Kidney tubule cell (primary cell): ENCODE results near the gene FSD1.
"Not testable (repeated sequence)": the region's sequence is repeated elsewhere in the genome, so short reads cannot be mapped to it uniquely, and the experiment has no call there.

ENCODE experiments used
- DNase-seq: peaks from one replicate; pipeline ENCODE4 v3.0.0-alpha.2; 2018; ENCODE audit warnings: low spot score

The FSD1 gene

DNA sequence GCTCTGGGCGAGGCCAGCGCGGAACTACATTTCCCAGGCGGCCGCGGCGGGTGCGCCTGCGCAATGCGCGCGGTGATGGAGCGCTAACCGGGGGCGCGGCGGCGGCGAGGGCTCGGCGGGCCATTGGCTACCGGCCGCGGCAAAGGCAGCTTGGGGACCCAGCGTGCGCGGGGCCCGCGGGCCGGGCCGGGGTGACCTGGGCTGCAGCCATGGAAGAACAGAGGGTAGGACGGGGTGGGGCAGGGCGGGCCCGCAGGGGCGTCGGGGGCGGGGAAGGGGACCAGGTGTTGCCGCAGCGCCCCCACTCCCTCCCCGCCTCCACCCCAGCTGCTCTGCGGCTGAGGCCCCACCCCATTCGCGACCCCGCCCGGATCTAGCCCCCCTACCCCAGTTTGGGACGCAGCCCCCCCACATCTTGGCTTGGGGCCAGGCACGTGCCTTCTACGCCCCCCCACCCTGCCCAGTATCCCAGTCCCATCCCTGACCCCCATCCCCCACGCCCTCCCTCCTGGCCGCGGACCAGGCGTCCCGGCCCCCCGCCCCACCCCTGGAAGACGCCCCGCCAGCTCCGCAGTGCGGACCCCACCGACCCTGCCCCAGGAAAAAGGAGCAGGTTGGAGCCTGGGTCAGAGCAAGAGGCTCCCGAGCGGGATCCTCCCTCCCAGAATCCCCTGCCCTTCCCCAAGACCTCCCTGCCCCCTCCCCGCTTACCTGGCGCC, at the start of gene FSD1:
FSD1 (plus strand) TSS at position 61 of the 719 bp plus-strand sequence; CDS start at position 210, 149 bp downstream.
- DNase-seq = peak; percentile 23

- DNase-seq = no peak
Measured at GRCh38 chr19:4256563-4256962, 47.8 kb upstream of the FSD1 start.

DNA sequence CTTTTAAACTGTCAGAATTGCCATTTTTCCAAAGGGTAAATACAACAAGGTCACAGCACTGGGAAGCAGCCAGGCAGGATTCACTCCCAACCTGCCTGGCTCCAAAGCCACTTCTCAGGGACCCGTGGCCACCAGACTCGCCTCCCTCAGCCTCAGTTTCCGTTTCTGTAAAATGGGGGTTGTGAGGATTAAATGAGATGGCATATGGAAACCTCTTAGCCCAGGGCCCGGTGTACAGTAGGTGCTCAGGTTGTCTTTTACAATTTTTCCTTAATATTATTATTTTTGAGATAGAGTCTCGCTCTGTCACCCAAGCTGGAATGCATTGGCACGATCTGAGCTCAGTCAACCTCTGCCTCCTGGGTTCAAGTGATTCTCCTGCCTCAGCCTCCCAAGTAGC, 47.4 kb upstream of the FSD1 start:
- DNase-seq = no peak

- DNase-seq = no peak
Measured at GRCh38 chr19:4258181-4258580, 46.2 kb upstream of the FSD1 start.

DNA sequence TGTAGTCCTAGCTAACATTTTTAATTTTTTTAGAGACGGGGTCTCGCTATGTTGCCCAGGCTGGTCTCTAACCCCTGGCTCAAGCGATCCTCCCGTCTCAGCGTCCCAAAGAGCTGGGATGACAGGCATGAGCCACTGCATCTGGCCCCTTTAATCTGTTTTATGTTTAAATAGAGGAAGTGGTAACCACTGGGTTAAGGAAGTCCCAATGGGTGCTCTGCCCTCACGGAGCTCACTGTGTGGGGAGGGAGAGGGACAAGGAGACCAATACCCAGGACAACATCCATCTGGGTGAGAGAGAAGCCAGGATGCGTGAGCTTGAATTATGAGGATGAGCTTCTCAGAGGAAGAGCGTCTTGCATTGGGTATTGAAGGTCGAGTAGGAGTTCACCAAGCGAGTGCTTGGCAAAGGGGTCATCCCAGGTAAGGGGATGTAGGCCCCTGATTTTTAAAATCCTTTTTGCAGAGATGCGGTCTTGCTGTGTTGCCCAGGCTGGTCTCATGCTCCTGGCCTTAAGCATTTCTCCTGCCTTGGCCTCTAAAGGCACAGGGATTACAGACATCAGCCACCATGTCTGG, 43.7 kb upstream of the FSD1 start:
- no peak for DNase-seq

GRCh38 chr19:4264812-4265211, 39.6 kb upstream of the FSD1 start:
- no peak for DNase-seq

GRCh38 chr19:4266253-4267000, 38.0 kb upstream of the FSD1 start:
- DNase-seq = no peak

DNA sequence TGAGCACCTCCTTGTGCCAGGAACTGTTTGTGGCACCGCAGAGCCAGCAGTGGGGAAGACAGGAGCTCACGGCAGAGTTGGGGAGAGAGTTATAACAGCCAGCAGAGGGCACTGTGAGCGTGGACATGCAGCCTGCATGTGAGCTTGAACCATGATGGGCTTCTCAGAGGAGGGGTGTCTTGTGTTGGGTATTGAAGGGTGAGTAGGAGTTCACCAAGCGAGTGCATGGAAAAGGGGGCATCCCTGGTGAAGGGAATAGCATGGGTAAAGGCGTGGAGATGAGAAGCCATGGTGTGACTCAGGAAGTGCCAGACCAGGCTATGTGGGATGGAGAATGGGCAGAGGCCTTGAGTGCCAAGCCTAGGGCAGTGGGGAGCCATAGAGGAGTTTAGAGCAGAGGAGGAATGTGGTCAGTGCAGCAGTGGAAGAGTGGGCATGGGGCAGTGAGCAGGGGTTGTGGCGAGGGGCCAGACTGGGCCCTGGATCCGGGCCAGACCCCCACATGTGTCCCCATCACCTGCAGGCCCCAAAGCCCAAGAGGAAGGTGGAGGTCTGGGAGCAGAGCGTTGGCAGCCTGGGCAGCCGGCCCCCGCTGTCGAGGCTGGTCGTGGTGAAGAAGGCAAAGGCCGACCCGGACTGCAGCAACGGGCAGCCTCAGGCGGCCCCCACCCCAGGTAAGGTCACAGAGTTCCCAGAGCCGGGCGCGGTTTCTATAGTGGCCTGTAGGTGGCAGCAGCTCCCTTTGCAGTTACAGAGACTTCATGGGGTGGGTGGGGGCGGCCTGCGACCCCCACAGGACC, 37.1 kb upstream of the FSD1 start:
- DNase-seq = peak; percentile 40

DNA sequence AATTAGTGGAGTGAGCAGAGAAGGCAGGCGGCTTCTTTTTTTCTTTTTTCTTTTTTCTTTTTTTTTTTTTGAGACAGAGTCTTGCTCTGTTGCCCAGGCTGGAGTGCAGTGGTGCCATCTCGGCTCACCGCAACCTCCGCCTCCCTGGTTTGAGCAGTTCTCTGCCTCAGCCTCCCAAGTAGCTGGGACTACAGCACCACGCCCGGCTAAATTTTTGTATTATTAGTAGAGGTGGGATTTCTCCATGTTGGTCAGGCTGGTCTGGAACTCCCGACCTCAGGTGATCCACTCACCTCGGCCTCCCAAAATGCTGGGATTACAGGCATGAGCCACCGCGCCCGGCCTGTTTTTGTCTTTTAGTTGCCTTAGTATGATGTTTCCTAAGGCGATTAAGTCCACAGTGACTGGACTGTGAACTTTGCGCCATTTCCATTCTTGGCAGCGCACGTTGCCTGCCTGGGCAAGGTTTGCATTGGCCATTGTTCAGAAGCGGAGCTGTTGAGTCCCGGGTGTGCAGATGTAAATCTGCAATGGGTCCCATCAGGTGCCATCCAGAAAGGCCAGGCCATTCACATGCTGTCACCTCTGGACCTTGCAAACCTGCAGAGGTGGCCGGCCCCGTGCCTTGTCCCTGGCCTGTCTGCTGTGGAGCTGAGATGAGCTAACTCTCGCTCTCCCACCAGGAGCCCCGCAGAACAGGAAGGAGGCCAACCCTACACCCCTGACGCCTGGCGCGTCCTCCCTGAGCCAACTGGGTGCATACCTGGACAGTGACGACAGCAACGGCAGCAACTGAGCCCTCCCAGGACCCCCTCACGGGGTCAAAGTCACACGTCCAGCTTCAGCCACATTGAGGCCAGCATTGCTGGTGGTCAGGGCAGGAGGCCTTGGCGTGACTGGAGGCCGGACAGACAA, 36.2 kb upstream of the FSD1 start:
- no peak for DNase-seq

GRCh38 chr19:4268816-4269430, 35.5 kb upstream of the FSD1 start:
- no peak for DNase-seq

DNA sequence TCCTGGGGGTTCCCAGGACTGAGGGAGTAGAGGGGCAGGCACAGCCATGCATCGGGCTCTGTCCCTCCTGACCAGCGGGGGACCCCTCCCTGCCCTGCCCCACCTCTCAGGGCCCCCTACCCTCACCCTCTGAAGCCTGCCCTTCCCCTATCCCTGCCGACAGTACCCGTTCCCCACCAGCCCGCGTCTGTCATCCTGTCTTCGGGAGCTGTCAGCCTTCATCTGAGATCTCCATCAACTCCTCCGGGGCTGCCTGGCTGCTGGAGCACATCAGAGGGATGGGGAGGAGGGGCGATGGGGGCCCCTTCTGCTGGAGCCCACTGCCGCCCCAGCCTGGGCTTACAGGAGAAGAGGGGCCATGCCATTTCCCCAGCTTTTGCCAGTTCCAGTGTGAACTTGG, 31.5 kb upstream of the FSD1 start:
- no peak for DNase-seq

- not testable (repeated sequence) for DNase-seq
Measured at GRCh38 chr19:4274321-4274686, 30.1 kb upstream of the FSD1 start.

GRCh38 chr19:4277191-4277696, 27.2 kb upstream of the FSD1 start:
- DNase-seq = no peak

GRCh38 chr19:4278010-4278409, 26.4 kb upstream of the FSD1 start:
- DNase-seq = no peak

DNA sequence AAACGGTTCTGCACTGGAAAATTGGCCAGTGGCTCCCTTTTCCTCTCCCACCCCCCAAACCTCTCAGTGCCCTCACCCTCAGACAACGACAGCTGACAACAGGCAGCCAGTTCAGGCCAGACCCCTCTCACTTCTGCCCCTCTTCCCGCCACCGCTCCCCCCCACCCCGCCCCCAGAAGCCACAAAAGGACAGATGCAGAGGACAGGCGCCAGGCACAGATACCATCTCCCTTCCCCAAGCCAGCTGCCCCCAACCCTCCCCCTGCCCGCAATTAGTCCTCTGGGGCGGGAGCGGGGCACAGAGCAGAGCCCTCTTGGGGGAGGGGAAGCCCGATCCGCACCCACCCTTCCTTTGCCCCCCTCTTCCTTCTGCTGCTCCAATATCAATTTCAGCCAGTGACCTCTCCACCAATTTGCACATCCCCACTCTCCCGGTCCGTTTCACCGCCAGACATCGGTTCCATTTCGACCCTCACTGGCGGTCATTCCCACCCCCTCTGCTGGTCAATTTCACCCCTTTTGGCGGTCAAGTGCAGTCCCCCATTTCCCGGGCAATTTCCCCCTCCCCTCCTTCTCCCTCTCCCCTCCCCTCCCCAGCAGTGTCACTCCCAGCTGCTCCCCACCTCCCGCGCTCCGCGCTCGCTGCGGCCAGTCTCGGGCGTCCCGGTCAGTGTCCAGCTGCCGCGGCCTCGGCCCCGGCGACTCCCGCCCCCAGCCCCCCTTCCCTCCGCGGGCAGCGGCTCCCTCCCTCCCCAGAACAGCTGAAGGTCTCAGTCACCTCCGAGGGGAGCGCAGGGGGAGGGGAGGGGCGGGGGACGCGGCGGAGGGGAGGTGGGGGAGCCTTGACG, 25.8 kb upstream of the FSD1 start, which contains the start of gene SHD:
SHD (plus strand) TSS at position 848 of the 848 bp plus-strand sequence. CDS start 798 bp downstream, outside the sequence.
- DNase-seq = no peak

DNA sequence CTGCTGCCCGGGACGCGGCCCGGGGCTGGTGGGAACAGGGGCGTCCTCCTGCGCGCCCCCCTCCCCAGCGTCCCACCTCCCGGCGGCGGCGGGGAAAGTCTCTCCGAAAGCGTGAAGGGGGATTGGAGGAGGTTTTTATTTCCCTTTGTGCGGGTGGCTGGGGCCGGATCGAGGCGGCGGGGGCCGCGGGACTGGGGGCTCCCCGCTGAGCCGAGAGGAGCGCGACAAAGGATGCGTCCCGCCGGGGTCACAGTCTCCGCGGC, 25.2 kb upstream of the FSD1 start:
- no peak for DNase-seq

DNA sequence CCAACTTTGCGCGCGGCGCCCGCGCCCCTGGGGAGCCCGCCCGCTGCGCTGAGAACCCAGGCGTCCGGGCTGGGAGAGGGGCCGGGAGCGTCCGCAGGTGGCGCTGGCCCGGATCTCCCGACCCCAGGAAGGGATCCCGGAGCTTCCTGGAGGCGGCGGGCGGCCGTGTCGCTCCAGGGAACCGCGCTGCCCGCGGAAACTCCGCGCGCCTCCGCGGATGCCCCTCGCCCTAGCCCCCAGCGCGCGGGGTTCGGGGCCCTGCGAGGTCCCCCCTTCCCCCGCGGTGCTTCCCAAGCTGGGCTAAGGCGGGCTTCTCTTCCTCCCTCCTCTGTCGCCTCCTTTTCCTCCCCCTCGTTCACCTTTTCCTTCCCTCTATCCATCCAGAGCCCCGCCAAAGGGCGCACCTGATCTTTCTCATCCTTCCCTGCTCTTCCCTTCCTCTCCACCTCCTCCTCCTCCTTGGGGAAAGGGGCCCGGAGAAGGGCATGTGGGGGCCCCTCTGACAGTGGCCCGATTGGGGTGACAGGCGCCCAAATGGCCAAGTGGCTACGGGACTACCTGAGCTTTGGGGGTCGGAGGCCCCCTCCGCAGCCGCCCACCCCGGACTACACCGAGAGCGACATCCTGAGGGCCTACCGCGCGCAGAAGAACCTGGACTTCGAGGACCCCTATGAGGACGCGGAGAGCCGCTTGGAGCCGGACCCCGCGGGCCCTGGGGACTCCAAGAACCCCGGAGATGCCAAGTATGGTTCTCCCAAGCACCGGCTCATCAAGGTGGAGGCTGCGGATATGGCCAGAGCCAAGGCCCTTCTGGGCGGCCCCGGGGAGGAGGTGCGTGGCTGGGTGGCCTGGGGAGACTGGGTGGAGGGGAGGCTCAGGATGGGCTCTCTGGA, 24.6 kb upstream of the FSD1 start:
- no peak for DNase-seq

- DNase-seq = no peak
Measured at GRCh38 chr19:4284176-4284958, 20.0 kb upstream of the FSD1 start.
